Measurements from ENCODE around the gene TYW5.

GRCh38 chr2:199982126-199982843 is 27.0 kb upstream of the TYW5 start:
- TF ChIP-seq CTCF (IDR thresholded peaks at IDR 0.05; ENCODE audit: low read length) (no peak), EZH2 (IDR thresholded peaks at IDR 0.05; ENCODE audit: borderline replicate concordance, low read length) (no peak)

Data from OCI-LY1 (cell line).